RWPE2 (cell line): ENCODE results near the gene IFT57.

Experiments used
- ATAC-seq: fragments of 200-7000 bp; cut with Tn5 transposase; 3 replicates; pipeline ENCODE4 v1.9.1; 2021; ENCODE audit warnings: low read depth
- DNase-seq: peaks from one replicate; pipeline ENCODE4 v3.0.0-alpha.2; 2020; ENCODE audit warnings: low spot score
- H3K27ac ChIP-seq: fragments of 450-650 bp; 2 replicates; pipeline ENCODE4 v1.5.1; 2017; ENCODE audit warnings: mild to moderate bottlenecking; ENCODE audit not compliant: poor library complexity, severe bottlenecking
- H3K27me3 ChIP-seq: fragments of 250-450 bp; sonication (Bioruptor Pico); 2 replicates; pipeline ENCODE4 v1.5.1; 2021; ENCODE audit warnings: mild to moderate bottlenecking, moderate library complexity; ENCODE audit not compliant: insufficient read depth, poor library complexity, severe bottlenecking
- H3K36me3 ChIP-seq: fragments of 250-450 bp; sonication (Bioruptor Pico); 2 replicates; pipeline ENCODE4 v1.5.1; 2020; ENCODE audit warnings: low read depth, mild to moderate bottlenecking, moderate library complexity
- H3K4me1 ChIP-seq: fragments of 250-450 bp; sonication (Bioruptor Pico); 2 replicates; pipeline ENCODE4 v1.5.1; 2021; ENCODE audit warnings: mild to moderate bottlenecking, moderate library complexity; ENCODE audit not compliant: insufficient read depth, poor library complexity, severe bottlenecking
- H3K4me3 ChIP-seq: fragments of 250-450 bp; sonication (Bioruptor Pico); 2 replicates; pipeline ENCODE4 v1.5.1; 2021; ENCODE audit warnings: mild to moderate bottlenecking, moderate library complexity; ENCODE audit not compliant: severe bottlenecking
- H3K9me3 ChIP-seq: fragments of 250-450 bp; sonication (Bioruptor Pico); 2 replicates; pipeline ENCODE4 v1.5.1; 2021; ENCODE audit warnings: mild to moderate bottlenecking, moderate library complexity; ENCODE audit not compliant: severe bottlenecking
- TF ChIP-seq, protein P1 (sequence below): fragments of 450-650 bp; IDR thresholded peaks from one replicate; pipeline ENCODE4 v1.5.1; 2017; ENCODE audit warnings: mild to moderate bottlenecking, moderate library complexity; ENCODE audit not compliant: poor library complexity, severe bottlenecking

IFT57 gene

DNA sequence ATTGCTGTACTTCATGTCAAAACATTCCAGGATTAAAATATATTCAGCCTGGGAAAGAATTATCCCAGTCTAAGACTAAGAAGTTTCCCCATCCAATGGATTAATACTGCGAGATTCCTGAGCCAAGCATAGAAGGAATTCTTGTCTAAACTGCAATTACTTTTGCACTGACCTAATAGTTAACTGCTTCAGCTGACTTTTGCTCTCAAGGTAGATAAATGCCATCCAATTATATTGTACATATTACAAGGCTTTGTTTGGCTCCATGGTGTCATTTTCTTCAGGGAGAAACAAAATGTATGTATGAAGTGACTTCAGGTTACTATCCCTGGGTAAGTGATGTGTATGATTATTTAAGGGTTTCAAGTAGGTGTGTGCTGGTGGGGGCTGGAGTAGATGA is 6.1 kb upstream of the IFT57 start:
- TF ChIP-seq, protein P1, sequence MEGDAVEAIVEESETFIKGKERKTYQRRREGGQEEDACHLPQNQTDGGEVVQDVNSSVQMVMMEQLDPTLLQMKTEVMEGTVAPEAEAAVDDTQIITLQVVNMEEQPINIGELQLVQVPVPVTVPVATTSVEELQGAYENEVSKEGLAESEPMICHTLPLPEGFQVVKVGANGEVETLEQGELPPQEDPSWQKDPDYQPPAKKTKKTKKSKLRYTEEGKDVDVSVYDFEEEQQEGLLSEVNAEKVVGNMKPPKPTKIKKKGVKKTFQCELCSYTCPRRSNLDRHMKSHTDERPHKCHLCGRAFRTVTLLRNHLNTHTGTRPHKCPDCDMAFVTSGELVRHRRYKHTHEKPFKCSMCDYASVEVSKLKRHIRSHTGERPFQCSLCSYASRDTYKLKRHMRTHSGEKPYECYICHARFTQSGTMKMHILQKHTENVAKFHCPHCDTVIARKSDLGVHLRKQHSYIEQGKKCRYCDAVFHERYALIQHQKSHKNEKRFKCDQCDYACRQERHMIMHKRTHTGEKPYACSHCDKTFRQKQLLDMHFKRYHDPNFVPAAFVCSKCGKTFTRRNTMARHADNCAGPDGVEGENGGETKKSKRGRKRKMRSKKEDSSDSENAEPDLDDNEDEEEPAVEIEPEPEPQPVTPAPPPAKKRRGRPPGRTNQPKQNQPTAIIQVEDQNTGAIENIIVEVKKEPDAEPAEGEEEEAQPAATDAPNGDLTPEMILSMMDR = no peak
- Histone ChIP-seq H3K4me1 (peaks cover 11% of the 10 kb centered on the region), H3K27me3 (no peaks in the 10 kb centered on the region), H3K9me3 (no peaks in the 10 kb centered on the region), H3K36me3 (no peaks in the 10 kb centered on the region), H3K27ac (no peak overlapping the region), H3K4me3 (no peak overlapping the region)
- no peak for ATAC-seq
- DNase-seq = no peak

- Histone ChIP-seq H3K36me3 (no peaks in the 10 kb centered on the region), H3K4me3 (no peak overlapping the region), H3K4me1 (peaks cover 15% of the 10 kb centered on the region), H3K9me3 (no peaks in the 10 kb centered on the region), H3K27me3 (no peaks in the 10 kb centered on the region), H3K27ac (no peak overlapping the region)
- TF ChIP-seq, protein P1 = no peak
- ATAC-seq = no peak
- DNase-seq = no peak
Observed at GRCh38 chr3:108227131-108227530, 4.9 kb upstream of the IFT57 start.

GRCh38 chr3:108225221-108225620 is 3.0 kb upstream of the IFT57 start:
- Histone ChIP-seq H3K9me3 (no peaks in the 10 kb centered on the region), H3K27me3 (no peaks in the 10 kb centered on the region), H3K27ac (no peak overlapping the region), H3K36me3 (no peaks in the 10 kb centered on the region), H3K4me3 (no peak overlapping the region), H3K4me1 (peaks cover 26% of the 10 kb centered on the region)
- ATAC-seq (no peak), DNase-seq (no peak)
- TF ChIP-seq, protein P1 = no peak

DNA sequence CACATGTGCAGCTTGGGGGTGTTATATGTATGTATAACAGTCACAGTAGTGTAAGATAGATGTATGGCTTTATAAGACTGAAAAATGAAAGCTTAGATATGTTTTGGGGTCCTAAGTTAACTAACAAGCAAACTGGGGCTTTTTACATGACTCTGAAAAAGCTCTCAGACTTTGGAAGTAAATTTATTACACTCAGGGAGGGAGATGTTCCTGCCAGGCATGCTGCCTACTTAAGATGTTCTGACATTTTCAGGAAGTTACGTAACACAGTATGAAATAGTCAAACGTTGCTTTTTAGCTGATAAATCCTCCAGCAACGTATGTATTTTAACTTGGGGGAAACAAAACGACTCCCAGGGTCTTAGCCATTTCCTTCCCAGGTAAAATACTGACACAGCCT is 1.7 kb upstream of the IFT57 start:
- peaks cover 32% of the 10 kb centered on the region for H3K4me1 ChIP-seq
- ATAC-seq = no peak
- H3K4me3 ChIP-seq = no peak overlapping the region
- no peaks in the 10 kb centered on the region for H3K9me3 ChIP-seq
- no peak for DNase-seq
- H3K27ac ChIP-seq = no peak overlapping the region
- H3K36me3 ChIP-seq = no peaks in the 10 kb centered on the region
- no peaks in the 10 kb centered on the region for H3K27me3 ChIP-seq
- TF ChIP-seq, protein P1 = no peak

DNA sequence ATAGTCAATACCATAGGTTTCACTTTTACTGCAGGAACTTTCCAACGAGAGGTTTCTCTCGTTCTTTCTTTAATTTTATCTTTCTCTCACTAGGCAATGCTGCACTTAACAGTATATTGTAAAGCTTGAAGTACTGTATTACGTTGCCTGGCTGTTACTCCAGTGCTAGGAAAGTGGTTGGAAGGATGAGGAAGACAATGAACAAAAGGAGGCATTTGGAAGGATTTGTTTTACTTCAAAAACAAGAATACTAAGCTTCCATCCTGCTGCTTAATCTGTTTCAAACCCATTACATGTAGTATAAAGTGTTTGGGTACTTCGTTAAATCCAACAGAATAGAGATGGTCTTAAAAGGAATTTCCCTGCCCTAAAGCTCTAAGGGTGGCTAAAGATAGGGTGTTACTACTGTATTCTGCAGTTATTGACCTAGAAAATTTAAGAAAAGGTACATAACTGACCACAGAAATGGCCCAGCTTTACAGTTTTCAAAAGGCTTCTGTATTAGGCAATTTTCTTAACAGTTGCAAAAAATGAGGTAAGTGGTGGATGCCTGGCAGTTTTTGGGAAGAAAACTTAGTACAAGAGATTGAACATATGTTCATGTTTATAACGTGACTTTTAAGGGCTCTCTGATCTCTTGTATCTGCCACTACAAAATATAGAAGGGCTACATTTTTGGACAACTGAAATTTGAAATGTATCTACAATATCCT is 785 bp upstream of the IFT57 start:
- Histone ChIP-seq H3K4me1 (peaks cover 32% of the 10 kb centered on the region), H3K36me3 (peaks cover 6% of the 10 kb centered on the region), H3K9me3 (no peaks in the 10 kb centered on the region), H3K4me3 (peak overlapping the region; percentile 64), H3K27me3 (no peaks in the 10 kb centered on the region), H3K27ac (peak overlapping the region; percentile 15)
- TF ChIP-seq, protein P1 = no peak
- DNase-seq = no peak
- ATAC-seq = peak; percentile 2; the same call in 1 of the 3 replicates
